Stimulated activated CD4-positive, alpha-beta T cell treated with anti-CD3 and anti-CD28 coated beads, Interleukin-4, amount 100 ng/mL, for 48 hours (primary cell): ENCODE data around the gene STK11IP.

Experiments
- DNase-seq, 2 donors: peaks; one replicate each; pipeline ENCODE4 v3.0.0-alpha.2; 2020; ENCODE audit warnings: low read depth in 2 of 2

STK11IP gene

DNA sequence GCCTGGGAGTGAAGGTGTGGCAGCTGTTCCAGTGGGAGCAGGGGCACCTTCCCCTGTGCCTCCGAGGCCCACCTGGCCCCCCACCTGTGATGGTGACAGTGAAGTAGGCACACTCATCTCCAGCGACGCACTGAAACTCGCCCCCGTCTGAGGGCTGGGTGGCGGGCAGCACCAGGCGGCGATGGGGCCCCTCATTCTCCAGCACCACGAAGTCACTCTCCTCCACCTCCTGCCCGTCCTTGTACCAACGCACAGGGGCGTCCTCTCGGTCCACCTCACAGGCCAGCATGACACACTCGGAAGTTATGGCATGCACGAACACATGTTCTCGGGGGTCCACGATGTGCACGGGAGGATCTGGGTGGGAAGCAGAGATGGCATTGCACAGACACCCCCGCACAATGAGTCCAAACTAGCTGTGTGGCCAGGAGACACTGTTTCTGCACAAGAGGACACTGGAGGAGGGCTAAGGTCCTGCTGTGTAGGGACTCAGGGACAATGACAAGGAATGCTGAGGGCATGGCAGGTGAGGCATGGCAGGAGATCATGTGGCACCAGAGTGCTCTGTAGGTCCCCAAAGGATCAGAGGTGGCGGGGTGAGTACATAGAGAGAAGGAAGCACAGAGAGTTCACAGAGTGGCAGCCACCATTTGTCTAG lies 34.3 kb upstream of the STK11IP start:
- no peak for DNase-seq

DNA sequence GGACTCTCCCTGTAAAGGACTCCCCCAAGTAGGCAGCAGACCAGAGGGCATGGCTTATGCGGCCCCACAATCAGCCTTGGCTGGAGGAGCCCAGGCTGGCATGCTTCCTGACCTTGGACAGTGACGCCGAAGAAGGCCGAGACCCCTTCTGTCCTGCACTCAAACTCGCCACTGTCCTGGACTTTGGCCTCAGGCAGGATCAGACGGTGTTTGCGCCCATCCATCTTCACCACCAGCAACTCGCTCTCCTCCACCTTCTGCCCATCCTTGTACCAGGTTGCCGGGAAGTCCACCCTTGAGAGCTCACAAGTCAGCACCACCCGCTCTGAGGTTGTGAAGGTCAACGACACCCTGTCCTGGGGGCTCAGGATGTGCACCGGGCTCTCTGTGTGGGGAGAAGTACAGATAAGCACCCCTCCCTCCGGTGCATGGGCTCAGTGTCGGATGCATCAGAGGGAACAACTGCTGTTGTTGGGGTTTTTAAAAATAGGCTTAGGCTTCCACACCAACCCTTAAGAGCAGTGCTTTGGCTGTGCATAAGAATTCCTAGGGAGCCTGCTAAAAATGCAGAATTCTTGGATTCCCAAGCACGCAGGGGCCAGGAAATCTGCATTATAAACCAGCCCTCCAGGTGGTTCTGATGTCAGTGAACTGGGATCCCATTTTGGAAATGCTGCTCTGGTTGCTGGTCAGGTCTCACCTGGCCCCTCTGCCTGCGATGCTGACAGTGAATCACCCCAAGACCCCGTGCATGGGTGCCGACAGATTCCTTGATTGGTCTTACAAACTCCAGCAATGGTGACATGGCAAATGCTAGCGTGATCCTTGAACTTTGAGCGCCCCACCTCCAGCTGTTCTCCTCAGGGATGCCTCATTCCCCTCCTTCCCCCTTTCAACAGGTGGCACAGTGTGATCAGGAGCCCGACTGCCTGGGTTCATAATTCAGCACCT lies 32.3 kb upstream of the STK11IP start:
- DNase-seq, result no peak

DNA sequence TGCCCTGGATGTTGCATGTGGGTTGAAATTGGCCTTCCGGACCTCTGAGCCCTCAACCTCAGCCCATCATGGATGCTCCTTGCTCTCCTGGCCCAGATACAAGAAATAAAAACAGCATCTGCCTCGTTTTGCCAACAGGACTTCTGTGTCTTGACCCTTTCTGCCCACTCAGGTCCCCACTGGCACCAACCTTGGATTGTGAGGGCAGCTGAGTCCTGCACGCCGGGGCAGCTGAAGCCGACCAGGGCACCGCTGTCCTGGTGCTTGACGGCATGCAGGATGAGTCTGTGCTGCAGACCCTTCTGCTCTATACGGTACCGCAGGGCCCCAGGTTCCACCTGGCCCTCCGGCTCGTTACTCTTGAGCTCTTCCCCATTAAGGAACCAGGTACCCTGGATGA lies 31.0 kb upstream of the STK11IP start:
- no peak for DNase-seq

DNA sequence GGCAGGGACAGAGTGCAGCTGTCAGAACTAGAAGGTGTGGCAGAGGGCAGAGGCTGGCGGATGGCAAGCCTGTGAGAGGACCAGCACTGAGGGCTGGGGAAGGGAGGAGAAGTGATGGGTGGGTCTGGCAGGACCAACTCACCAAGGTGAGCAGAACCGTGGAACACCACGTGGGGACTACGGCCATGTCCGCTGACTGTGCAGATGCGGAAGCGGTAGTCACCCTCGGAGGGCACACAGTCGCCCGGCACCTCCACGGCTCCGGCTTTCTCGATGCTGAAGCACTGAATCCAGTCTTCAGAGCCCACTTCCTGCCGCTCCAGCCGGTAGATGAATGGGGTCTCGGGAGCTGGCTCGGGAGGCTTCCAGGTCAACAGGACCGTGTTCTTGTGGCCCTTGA lies 30.5 kb upstream of the STK11IP start:
- DNase-seq, result no peak

DNA sequence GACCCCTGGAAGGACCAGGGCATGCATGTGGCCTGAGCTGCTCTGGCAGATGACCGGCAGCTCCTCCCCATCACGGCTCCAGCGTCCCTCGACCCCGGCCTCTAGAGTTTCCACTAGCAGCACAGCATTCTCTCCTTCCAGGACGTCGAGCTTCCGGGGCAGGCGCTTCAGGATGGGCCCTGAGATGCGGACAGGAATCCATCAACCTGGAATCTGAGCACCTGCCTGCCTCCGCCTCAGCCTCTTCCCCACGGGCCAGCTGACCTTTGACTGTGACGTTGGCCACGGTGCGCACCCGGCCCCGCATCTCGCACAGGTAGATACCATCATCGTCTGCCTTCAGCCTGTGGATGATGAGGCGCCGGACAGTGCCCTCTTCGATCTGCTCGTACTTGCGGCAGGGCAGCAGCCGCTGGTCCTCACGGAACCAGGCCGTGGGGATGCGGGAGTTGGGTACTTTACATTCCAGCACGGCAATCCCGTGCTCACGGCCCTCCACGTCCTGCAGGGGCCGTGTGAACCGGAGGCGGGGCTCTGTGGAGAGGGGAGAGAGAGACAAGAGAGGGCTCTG lies 29.8 kb upstream of the STK11IP start:
- no peak for DNase-seq

DNA sequence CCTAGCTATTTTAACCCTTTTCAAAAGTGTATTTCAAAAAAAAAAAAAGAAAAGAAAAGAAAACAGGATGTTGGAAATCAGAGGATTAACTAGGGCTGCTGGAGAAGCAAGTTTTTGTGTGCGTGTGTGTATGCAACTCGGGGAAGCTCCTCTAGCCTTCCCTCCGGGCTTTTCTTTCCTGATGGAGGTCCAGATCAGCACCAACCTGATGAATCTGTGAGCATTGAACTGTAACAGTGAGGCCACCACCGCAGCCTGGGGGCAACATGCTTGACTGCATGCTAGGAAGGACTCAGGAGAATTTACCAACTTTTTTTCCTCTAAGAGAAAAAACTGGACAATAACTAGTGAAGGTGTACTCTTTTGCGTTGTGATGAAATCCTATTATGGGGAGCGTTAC lies 28.6 kb upstream of the STK11IP start:
- DNase-seq, result no peak

DNA sequence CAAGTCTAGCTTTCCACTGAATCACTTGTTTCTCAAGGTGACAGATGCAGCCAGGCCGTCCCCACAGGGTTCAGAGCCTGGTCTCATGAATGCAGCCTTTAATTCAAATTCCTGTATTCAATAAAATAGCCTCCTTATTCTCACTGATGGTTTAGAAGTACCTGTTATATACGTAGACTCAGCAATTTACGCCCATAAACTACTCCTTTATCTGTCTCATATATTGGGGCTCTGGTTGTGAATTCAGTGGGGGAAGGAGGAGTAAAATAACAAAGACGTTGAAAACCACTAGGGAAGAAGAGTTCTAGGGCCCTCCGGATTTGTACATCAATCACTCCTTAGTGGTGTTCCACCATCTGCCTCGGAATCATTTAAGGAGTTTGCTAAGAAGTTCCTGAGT lies 28.0 kb upstream of the STK11IP start:
- DNase-seq, result no peak

DNA sequence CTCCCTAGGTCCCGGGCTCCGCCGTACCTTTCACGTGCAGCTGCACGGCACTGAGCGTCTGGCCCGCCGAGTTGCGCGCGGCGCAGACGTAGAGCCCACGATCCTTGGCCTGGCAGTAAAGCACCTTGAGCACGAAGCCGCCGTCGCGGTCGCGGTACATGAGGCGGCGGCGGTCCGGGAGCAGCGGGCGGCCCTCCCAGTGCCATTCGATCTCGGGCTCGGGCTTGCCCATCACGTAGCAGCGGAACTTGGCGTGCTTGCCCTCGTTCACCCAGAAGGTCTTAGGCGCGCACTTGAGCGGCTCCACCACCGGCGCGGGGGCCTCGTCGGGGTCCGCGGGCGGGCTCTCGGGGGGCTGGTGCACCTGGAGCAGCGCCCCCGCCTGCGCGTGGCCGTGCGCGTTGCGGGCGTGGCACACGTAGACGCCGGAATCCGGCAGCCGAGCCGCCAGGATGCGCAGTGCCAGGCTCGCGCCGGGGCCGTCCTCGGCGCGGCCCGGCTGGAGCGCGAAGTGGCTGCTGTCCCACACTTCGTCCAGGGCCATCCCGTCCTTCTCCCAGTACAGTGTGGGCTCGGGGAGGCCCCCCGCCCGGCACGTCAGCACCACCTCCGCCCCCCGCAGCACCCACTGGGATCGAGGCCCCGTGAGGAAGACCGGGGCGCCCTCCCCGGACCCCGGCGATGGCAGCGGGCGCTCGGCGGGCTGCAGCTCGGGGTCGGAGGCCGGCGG lies 27.3 kb upstream of the STK11IP start:
- no peak for DNase-seq

DNA sequence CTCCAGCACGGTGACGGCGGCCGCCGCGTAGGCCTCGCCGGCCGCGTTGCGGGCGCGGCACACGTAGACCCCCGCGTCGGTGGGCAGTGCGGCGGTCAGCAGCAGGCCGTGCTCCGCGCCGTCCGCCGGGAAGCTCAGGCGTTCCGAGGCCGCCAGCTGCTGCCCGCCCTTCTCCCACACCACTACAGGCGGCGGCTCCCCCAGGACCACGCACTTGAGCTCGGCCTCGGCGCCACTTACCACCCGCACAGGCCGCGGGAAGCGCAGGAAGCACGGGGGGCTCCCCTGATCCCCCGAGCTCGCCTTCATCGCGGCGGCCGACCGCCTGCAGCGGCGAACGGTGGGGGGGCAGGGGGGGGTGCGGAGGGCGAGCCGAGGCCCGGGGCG lies 26.7 kb upstream of the STK11IP start:
- DNase-seq, result no peak

DNA sequence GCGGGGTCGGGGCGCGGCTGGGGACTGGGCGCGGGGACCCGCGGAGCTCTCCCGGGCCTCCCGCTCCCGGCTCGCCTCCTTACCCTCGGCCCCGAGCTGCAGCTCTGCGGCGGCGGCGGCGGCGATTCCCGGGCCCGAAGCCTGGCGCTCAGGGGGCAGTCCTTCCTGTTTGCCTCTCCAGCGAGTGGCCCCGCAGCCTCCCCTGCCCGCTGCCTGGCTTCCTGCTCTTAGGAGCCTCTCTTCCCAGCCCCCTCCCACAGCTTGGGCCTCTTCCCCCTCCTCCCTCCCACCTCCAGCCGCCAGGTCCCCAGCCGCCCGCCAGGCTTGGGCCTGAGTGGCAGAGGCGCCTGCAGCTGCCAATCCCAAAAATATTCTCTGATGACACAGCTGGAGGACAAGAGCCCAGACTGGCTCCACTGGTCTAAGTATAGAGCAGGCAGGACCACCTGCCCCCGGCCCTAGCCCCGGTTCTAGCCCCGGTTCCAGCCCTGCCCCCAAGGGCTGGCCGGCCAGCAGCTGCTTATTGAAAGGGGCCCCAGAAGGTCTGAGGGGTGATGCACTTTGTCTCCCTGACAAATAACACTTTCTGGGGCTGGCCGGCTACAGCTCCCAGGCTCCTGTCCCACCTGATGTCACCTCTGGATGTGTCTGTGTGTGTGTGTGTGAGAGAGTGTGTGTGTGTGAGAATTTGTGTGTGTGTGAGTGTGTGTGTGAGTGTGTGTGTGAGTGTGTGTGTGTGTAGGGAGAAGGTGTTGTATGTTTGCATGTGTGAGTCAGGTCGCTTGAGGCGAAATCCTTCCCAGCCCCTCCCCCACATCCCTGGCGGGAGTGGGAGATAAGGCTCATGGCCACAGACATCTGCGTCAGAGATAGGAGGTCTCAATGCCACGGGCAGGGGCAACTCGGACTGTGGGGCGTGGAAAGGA lies 26.1 kb upstream of the STK11IP start, which contains the start of gene OBSL1:
TSS of gene OBSL1 (minus strand) at position 229 of the 926 bp plus-strand sequence. CDS start 307 bp downstream, outside the sequence.
- DNase-seq, result no peak

DNA sequence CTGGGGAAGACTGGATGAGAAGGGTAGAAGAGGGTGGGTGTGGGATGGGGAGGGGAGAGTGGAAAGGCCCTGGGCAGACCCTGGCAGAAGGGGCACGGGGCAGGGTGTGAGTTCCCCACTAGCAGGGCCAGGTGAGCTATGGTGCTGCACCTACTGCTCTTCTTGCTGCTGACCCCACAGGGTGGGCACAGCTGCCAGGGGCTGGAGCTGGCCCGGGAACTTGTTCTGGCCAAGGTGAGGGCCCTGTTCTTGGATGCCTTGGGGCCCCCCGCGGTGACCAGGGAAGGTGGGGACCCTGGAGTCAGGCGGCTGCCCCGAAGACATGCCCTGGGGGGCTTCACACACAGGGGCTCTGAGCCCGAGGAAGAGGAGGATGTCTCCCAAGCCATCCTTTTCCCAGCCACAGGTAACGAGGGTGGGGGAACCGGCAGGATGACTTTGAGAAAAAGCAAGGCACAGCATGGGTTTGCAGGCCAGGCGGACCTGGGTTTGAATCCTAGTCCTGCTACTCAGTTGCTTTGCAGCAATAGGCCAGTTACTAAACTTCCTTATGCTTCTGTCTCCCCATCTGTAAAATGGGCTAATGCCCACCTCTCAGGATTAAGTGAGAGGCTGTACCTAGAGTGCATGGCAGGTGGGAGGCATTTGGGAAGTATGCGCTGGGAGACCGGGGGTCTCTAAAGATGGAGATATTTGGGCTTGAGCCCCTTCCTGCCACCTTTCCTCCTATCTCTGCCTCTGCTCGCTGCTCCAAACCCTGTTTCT lies 25.2 kb upstream of the STK11IP start, which contains the start of gene INHA:
TSS of gene INHA (plus strand) at position 74 of the 765 bp plus-strand sequence. CDS start at position 139, 65 bp downstream.
- no peak for DNase-seq

DNA sequence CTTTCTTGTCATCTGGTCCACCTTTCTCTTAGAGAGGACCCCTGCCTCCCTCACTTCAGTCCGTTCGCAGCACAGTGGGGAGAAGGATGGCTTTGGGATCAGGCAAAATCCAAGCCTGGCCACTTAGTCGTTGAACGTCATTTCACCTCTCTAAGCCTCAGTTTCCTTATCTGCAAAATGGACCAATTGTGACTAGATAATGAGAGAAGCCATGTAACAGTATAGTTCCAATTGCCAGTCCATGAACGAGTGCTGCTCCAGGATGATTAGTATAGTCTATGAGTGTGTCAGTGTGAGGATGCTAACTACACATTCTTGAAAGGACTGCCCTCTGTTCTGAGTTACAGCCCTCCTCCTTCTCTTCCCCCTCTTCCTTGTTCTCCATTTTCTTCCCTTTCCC lies 24.5 kb upstream of the STK11IP start:
- no peak for DNase-seq

DNA sequence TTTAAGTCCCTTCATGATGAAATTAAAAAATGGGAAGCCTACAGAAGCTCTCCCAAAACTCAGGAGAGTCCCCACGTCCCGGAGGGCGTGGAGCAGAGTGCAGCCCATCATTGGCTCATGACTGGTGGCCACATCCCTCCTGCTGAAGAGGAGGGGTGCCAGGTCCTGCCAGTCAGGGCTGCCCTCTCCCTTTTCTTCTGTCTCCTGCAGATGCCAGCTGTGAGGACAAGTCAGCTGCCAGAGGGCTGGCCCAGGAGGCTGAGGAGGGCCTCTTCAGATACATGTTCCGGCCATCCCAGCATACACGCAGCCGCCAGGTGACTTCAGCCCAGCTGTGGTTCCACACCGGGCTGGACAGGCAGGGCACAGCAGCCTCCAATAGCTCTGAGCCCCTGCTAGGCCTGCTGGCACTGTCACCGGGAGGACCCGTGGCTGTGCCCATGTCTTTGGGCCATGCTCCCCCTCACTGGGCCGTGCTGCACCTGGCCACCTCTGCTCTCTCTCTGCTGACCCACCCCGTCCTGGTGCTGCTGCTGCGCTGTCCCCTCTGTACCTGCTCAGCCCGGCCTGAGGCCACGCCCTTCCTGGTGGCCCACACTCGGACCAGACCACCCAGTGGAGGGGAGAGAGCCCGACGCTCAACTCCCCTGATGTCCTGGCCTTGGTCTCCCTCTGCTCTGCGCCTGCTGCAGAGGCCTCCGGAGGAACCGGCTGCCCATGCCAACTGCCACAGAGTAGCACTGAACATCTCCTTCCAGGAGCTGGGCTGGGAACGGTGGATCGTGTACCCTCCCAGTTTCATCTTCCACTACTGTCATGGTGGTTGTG lies 23.0 kb upstream of the STK11IP start:
- DNase-seq, result no peak

DNA sequence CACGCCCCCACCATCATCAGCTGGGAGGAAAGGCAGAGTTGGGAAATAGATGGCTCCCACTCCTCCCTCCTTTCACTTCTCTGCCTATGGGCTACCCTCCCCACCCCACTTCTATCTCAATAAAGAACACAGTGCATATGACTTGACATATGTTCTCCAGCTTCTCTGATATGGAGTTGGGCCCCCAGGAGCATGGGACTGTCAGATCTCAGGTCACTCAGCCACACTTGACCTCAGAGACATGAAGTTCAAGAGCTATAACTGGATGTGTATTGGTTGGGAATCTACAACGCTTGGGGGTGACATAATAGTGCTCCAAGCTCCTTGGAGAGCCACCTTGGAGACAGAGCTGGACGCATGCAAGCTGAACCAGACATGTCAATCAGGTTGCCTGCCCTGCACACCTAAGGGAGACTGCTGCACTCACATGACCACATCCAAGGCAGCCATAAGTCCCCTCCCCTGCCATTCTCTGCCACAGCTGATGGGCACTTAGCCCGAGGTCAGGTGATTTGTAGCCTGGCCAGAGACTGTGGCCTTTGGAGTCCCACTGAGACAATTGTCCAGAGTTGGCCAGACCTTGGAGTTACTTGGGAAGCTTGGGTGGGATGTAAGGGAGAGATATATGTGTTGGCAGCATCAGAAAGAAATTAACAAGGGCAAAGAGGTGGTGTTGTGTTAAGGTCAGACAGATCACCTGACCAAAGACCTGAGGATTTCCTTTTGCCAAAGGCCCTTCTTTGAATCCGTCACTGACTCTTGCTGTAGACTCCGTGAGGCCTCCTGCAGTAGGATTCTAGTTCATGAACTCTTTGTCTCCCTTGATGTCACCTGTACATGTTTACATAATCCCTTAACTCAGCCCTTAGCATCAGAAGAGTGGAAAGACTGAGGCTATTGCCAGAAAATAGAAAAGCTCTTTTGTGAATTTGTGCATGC lies 21.8 kb upstream of the STK11IP start:
- no peak for DNase-seq

DNA sequence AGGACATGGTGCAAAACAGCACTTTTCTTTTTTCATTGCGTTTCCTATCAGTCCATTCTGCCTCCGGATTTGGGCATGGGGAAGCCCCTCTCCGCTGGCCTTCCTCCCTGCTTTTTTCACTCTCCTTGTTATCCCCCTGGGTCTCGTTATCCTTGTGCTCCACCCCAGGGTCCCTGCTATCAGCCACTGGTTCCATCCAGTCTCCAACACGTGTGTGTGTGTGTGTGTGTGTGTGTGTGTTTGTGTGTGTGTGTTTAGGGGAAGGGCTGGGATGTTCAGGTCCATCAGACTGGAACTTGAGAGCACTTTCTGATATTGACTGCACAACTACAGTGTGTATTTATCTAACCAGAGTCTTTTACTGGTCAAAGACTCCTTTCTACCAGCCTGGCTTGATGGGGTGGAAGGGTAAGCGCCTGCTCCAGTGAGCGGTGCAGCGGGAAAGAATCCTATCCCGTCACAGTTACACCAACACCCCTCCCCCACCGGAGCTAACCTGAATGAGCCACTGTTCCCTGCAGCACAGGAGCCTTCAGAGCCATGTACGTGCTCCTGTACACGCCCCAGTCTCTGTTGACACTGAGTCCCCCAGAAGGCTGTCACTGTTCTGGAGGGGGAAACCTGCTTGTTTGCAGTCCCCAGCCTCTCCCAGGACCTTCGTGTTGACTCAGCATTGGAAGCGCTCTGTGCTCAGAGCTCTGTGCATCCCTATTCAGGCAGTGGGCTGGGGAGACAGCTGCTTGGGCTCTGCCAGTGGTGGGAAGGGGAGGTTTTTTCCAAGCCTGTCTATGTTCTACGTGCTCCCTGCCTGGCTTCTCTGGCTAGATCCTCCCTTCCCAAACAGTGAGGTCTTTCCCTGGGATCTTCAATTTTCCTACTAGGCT lies 20.9 kb upstream of the STK11IP start:
- DNase-seq, result no peak

DNA sequence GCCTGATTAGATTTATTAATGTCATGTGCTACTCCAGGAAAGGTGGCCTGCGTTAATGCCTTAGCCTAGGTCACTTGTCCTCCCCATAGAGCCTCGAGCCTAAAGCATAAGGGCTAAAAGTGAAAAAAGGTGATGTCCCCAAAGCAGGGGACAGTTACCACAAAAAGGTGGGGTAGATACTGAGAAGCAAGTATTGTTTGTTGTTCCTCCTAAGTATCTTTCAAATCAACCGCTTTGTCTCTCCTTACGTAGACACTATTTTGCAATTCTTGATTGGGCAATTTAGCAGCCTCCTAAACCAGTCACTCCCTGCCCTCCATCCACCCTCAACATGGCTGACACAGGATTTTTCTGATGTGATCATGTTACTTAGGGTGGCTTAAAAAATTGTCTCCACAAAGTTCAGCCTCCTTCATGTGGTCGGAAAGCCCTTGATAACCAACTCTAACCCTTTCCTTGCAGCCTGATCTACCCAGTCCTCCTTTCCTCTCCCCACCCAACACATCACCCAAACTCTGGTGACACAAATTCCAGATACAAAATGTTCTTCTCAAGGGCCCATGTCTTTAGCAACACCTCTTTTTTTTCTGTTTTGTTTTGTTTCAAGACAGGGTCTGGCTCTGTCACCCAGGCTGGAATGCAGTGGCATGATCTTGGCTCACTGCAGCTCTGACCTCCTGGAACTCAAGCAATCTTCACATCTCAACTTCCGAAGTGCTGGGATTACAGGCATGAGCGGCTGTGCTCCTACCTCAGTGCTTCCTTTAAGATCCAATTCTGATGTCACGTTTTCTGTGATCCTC lies 18.6 kb upstream of the STK11IP start:
- DNase-seq, result no peak
